ENCODE results near the gene NOCT.
"Not testable (repeated sequence)": the region's sequence is repeated elsewhere in the genome, so short reads cannot be mapped to it uniquely, and the experiment has no call there.

Gene NOCT

DNA sequence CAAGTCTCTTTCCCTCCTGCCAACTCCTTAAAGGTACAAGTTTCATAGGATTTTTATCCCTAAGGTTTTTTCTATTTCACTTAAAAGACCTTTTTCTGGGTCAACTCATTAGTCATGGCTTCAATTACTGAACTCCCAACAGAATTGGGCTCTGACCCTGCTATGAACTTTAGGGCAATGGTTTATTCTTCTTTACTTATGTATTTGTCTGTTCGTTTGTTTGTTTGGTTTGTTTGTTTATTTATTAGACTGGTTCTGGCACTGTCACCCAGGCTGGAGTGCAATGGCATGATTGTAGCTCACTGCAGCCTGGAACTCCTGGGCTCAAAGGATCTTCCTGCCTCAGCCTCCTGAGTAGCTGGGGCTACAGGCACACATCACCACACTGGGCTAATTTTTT, 5.9 kb upstream of the NOCT start:
- no peak for DNase-seq (ENCODE audit: low read depth, low spot score)

DNA sequence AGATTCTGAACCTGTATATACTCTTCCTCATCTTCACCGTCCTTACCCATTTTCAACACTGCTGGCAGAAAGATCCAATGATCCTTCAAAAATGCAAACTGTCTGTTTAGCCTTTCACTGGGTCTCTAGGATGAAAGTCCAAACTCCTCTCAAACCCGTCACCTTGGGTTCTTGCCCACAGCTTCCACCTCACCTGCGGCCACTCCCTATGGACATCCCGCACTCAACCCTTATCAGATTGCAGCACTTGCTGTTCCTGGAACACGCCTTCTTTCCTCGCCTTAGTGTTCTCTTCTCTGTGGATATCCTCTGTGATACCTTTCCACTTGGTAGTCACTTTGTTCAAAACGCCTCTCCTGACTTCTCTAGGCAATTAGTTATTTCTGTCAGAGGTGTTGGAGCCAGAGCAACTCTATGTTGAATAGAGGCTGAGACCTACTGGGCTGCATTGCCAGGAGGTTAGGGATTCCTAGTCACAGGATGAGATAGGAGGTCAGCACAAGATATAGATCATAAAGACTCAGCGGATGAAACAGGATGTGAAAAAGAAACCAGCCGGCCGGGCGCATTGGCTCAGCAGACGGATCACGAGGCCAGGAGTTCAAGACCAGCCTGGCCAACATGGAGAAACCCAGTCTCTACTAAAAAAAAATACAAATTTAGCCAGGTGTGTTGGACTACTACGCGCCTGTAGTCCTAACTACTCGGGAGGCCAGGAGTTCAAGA, 4.2 kb upstream of the NOCT start:
- no peak for DNase-seq (ENCODE audit: low read depth, low spot score)

- DNase-seq (ENCODE audit: low read depth, low spot score): no peak
Measured at GRCh38 chr4:139014371-139015268, 961 bp upstream of the NOCT start.

DNA sequence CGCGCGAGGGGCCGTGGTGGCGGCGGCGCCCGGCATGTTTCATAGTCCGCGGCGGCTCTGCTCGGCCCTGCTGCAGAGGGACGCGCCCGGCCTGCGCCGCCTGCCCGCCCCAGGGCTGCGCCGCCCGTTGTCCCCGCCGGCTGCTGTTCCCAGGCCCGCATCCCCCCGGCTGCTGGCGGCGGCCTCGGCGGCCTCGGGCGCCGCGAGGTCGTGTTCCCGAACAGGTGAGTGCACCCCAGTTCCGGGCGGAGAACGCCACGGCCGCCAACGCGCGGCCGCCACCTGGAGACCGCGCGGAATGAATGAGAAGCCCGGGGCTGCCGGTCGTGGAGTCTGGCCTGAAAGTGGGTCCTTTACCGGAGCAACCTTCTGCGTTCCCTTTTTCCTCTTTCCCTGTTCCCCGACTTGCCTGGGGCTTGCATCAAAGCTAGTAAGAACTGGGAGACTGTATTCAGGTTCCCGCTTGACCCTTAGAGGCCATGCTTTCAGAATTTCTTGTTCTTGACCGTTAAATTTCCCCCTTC, 429 bp downstream of the NOCT start:
- DNase-seq (ENCODE audit: low read depth, low spot score): no peak

DNA sequence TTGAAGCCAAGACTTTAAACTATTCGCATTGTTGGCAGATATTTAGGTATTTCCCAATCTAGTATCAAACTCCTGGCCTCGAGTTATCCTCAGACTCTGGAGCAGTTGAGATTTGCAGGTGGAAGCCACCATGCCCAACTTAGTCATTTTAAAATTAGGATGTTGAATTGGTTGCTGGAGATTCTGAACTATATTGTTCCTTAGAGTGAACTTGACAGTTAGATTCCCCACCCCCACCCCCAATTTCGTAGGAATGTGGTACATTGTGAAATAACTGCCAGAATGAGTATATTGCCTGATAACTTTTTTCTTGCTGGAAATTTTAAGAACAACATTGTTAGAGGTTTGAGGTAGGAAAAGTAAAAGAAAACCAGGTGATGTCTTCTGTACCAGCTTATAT, 2.3 kb downstream of the NOCT start:
- no peak for DNase-seq (ENCODE audit: low read depth, low spot score)

DNA sequence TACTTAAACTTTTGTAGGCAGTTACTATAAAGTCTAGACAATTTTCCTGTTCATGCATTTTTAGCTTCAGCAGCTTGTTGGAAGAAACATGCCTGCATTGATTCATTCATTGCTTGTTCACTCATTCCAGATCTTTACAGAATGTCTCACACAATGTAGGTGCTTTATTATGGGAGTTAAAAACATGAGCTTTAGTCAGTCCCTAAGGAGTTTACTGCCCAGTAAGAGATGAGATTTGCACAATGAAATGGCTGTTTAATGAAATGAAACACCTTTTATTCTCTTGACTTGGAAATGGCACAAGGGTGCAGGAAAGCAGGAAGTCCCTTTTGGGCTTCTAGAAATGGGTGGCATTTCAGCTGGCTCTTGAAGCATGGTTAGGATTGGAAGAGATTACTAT, 2.9 kb downstream of the NOCT start:
- DNase-seq (ENCODE audit: low read depth, low spot score): no peak

GRCh38 chr4:139018971-139019758, 3.6 kb downstream of the NOCT start:
- no peak for DNase-seq (ENCODE audit: low read depth, low spot score)

DNA sequence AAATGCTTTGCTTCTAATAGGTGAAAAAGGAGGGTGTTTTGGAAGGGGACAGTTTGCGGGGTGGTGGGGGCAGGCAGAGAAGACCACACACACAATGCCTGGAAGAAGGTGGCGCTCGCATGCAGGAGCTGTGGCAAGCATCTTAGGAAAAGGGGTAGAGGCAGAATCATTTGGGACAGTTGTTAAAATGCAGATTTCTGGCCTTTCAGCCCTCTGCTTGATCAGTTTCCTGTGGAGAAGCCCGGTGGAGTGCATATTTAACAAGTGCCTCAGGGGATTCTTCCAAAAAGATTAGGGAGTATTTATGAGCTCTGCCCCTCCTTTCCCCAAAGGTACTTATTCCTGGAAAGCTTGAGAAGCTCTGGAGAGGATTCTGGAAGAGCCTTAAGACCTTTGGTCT, 4.8 kb downstream of the NOCT start:
- DNase-seq (ENCODE audit: low read depth, low spot score): no peak

GRCh38 chr4:139021071-139021470, 5.5 kb downstream of the NOCT start:
- DNase-seq (ENCODE audit: low read depth, low spot score): not testable (repeated sequence)

DNA sequence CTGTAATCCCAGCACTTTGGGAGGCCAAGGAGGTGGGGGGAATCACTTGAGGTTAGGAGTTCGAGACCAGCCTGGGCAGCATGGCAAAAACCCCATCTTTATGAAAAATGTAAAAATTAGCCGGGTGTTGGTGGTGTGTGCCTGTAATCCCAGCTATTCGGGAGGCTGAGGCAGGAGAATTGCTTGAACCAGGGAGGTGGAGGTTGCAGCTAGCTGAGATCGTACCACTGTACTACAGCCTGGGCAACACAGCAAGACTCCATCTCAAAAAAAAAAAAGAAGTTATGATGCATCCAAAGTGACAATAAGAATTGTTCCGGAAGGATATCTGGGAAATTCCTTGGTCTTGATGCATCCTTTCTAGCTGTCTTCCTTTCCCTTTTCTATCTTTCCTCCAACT, 7.3 kb downstream of the NOCT start:
- no peak for DNase-seq (ENCODE audit: low read depth, low spot score)

DNA sequence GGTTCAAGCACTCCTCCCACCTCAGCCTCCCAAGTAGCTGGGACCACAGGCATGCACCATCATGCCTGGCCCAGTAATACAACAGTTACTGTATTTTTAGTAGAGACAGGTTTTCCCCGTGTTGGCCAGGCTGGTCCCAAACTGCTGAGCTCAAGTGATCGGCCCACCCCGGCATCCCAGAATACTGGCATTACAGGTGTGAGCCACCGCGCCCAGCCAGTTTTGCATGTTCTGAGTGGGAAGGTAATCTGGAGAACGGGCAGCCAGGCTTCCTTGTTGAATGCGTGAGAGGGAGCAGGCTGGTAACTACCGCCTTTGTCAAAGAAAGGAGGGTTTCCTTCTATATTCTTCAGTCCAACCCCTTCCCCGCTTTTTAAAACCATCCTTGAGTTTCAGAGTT, 9.1 kb downstream of the NOCT start:
- DNase-seq (ENCODE audit: low read depth, low spot score): no peak

- DNase-seq (ENCODE audit: low read depth, low spot score): no peak
Measured at GRCh38 chr4:139025841-139026240, 10.3 kb downstream of the NOCT start.

GRCh38 chr4:139027776-139028175, 12.2 kb downstream of the NOCT start:
- DNase-seq (ENCODE audit: low read depth, low spot score): no peak

DNA sequence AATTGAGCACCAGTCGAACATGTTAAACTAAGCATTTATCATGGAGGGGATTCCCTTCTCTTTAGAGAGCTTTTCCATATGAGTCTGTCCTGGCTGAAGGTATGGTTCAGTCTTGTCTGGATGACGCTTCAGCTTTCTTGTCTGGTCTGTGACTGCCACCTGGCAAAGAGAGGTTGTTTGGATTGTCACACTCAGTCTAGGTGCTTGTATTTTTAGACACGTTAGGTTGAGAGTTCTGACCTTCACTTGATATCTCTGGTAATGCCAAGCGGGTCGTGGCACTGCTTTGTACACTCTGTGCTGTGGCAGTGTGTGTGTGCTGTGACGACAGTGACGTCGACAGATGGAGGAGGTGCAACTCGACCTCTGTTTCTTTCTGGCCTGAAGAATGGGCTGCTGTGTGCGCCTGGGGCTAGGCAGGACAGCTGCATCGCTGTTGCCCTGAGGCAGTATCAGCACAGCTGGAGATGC, 12.6 kb downstream of the NOCT start:
- DNase-seq (ENCODE audit: low read depth, low spot score): no peak

- DNase-seq (ENCODE audit: low read depth, low spot score): not testable (repeated sequence)
Measured at GRCh38 chr4:139029866-139030363, 14.3 kb downstream of the NOCT start.

GRCh38 chr4:139030614-139031235, 15.1 kb downstream of the NOCT start:
- DNase-seq (ENCODE audit: low read depth, low spot score): peak; percentile 74

GRCh38 chr4:139035650-139036049, 20.1 kb downstream of the NOCT start:
- no peak for DNase-seq (ENCODE audit: low read depth, low spot score)

GRCh38 chr4:139036885-139037284, 21.3 kb downstream of the NOCT start:
- DNase-seq (ENCODE audit: low read depth, low spot score): no peak

- no peak for DNase-seq (ENCODE audit: low read depth, low spot score)
Measured at GRCh38 chr4:139038874-139039443, 23.4 kb downstream of the NOCT start.

GRCh38 chr4:139042981-139043460, 27.4 kb downstream of the NOCT start:
- no peak for DNase-seq (ENCODE audit: low read depth, low spot score)

- no peak for DNase-seq (ENCODE audit: low read depth, low spot score)
Measured at GRCh38 chr4:139044291-139044690, 28.7 kb downstream of the NOCT start.

Measured in iPS DF 19.7 (cell line).